CD4-positive, CD25-positive, alpha-beta regulatory T cell (primary cell): Measurements from ENCODE around the gene LHX2. TPM values are rescaled to one million over a fixed set of nuclear protein-coding genes. Genes with fewer than 3 reads are reported as not detected.

ENCODE experiments used
- ATAC-seq, 2 donors: fragments of 150-1000 bp; cut with Tn5 transposase; one replicate each; pipeline ENCODE4 v1.10.0; 2021; ENCODE audit warnings: low read depth in 2 of 2, moderate number of reproducible peaks in 2 of 2, moderate library complexity in 1 of 2
- DNase-seq, 3 donors: peaks; one replicate each; pipeline versions ENCODE4 v3.0.0 to v3.0.0-alpha.2; 2012 to 2022; ENCODE audit warnings: mixed read lengths in 1 of 3
- H3K27ac ChIP-seq: one replicate; pipeline ENCODE4 v1.7.0; 2013; ENCODE audit warnings: mild to moderate bottlenecking, low read length; ENCODE audit not compliant: insufficient read depth, poor library complexity, severe bottlenecking
- H3K27me3 ChIP-seq: one replicate; pipeline ENCODE4 v1.7.0; 2013; ENCODE audit warnings: low read length; ENCODE audit not compliant: control insufficient read depth, insufficient read depth
- H3K36me3 ChIP-seq: one replicate; pipeline ENCODE4 v1.7.0; 2013; ENCODE audit warnings: mild to moderate bottlenecking, low read length, moderate library complexity; ENCODE audit not compliant: control insufficient read depth, insufficient read depth
- H3K4me1 ChIP-seq: 2 replicates; pipeline ENCODE4 v1.7.0; 2013; ENCODE audit warnings: mild to moderate bottlenecking, low read length; ENCODE audit not compliant: insufficient read depth, control insufficient read depth, poor library complexity, severe bottlenecking
- H3K4me3 ChIP-seq: one replicate; pipeline ENCODE4 v1.7.0; 2013; ENCODE audit warnings: low read depth, mild to moderate bottlenecking, low read length, moderate library complexity
- H3K9me3 ChIP-seq, 2 experiments: 1 replicate in 1 of 2; 2 replicates in 1 of 2; pipeline ENCODE4 v1.7.0; 2013; ENCODE audit warnings: low read length in 2 of 2, mild to moderate bottlenecking in 1 of 2, moderate library complexity in 1 of 2; ENCODE audit not compliant: control insufficient read depth in 2 of 2
- H3K27ac Mint-ChIP-seq, 3 donors: one replicate each; pipeline ENCODE4 v1.8.0; 2020 to 2022; ENCODE audit warnings: mild to moderate bottlenecking in 3 of 3, mixed read lengths in 3 of 3, moderate library complexity in 2 of 3
- H3K27me3 Mint-ChIP-seq: one replicate; pipeline ENCODE4 v1.8.0; 2022; ENCODE audit warnings: mild to moderate bottlenecking, mixed read lengths
- H3K36me3 Mint-ChIP-seq: one replicate; pipeline ENCODE4 v1.8.0; 2020; ENCODE audit warnings: mixed read lengths
- H3K4me1 Mint-ChIP-seq, 4 donors: one replicate each; pipeline ENCODE4 v1.8.0; 2020 to 2022; ENCODE audit warnings: mixed read lengths in 4 of 4, mild to moderate bottlenecking in 1 of 4
- H3K4me3 Mint-ChIP-seq, 4 donors: one replicate each; pipeline ENCODE4 v1.8.0; 2020 to 2022; ENCODE audit warnings: mild to moderate bottlenecking in 4 of 4, mixed read lengths in 4 of 4, moderate library complexity in 3 of 4
- H3K9me3 Mint-ChIP-seq, 7 donors: one replicate each; pipeline ENCODE4 v1.8.0; 2020 to 2022; ENCODE audit warnings: mixed read lengths in 7 of 7, mild to moderate bottlenecking in 3 of 7, moderate library complexity in 2 of 7
- polyA plus RNA-seq, 4 donors: library from polyadenylated mRNA; unstranded; fragments of 300-500 nt; fragmentation: Illumina TruSeq; gene quantifications; one replicate each; pipeline ENCODE4 v1.2.3, GENCODE V29; 2021
- total RNA-seq: library from RNA; stranded (reverse); gene quantifications from one replicate; pipeline ENCODE4 v1.2.3, GENCODE V29; 2022

LHX2 gene
- total and polyA plus RNA-seq, 5 donors from 2014 or later = not detected

DNA sequence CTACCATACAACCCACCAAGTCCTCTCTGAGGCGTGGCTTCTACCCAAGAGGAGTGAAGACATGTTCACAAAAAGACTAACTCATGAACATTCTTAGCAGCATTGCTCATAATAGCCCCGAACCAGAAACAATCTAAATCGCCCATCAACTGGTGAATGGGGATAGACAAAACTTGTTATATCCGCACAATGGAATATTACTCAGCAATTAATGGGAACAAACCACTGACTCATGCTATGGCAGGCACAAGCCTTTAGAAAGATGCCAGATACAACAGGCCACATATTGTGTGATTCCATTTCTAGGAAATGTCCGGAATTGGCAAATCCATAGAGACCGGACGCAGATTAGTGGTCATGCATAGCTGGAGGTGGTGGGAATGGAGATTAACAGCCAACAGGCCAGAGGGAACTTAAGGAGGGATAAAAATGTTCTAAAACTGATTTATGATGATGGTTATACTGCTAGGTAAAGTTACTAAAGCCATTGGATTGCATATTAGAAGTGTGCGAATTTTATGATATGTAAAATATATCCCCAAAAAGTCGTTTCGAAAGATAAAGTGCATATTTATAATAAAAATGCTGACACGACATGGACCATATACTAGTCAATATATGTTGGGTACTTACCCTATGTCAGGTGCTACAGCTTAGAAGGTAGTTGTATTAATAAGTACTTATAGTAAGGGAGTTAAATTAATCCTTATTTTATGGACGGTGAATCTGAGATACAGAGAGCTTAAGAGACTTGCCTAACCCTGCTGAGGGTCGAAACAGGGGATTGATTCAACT, 55.4 kb downstream of the LHX2 start:
- Mint-ChIP-seq H3K27ac (no peak overlapping the region), H3K36me3 (no peaks in the 10 kb centered on the region), H3K4me1 (no peaks in the 10 kb centered on the region), H3K9me3 (peaks cover 0 to 2% (median 0%) of the 10 kb centered on the region in 7 donors), H3K27me3 (peaks cover 9% of the 10 kb centered on the region), H3K4me3 (no peak overlapping the region)
- ATAC-seq (no peak), DNase-seq (no peak)
- no peak overlapping the region for H3K27ac ChIP-seq
- no peak overlapping the region for H3K4me3 ChIP-seq
- no peaks in the 10 kb centered on the region for H3K4me1 ChIP-seq
- H3K36me3 ChIP-seq = no peaks in the 10 kb centered on the region
- H3K27me3 ChIP-seq = no peaks in the 10 kb centered on the region
- H3K9me3 ChIP-seq = no peaks in the 10 kb centered on the region

DNA sequence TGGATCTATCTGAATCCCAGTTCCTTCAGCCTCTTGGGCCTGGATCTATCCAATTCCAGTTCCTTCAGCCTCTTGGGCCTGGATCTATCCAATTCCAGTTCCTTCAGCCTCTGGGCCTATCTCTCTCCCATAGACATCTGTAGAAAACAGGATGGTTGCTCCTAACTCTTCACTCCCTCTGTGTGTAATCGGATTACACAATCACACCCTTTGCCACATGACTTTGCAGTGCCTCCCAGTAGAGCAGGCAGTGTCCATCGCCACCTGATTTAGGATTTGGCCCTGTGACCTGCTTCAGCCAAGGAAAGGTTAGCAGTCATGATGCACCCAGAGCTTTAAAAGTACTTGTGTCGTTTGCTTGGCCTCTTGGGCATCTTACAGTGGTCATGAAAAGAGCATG, 56.7 kb downstream of the LHX2 start:
- H3K27ac ChIP-seq = no peak overlapping the region
- Mint-ChIP-seq H3K36me3 (no peaks in the 10 kb centered on the region), H3K27me3 (peaks cover 21% of the 10 kb centered on the region), H3K27ac (no peak overlapping the region), H3K4me3 (no peak overlapping the region), H3K4me1 (no peaks in the 10 kb centered on the region), H3K9me3 (peaks cover 0 to 2% (median 0%) of the 10 kb centered on the region in 7 donors)
- no peak for ATAC-seq
- no peaks in the 10 kb centered on the region for H3K36me3 ChIP-seq
- H3K4me3 ChIP-seq = no peak overlapping the region
- H3K4me1 ChIP-seq = no peaks in the 10 kb centered on the region
- no peaks in the 10 kb centered on the region for H3K27me3 ChIP-seq
- no peak for DNase-seq
- H3K9me3 ChIP-seq = no peaks in the 10 kb centered on the region

DNA sequence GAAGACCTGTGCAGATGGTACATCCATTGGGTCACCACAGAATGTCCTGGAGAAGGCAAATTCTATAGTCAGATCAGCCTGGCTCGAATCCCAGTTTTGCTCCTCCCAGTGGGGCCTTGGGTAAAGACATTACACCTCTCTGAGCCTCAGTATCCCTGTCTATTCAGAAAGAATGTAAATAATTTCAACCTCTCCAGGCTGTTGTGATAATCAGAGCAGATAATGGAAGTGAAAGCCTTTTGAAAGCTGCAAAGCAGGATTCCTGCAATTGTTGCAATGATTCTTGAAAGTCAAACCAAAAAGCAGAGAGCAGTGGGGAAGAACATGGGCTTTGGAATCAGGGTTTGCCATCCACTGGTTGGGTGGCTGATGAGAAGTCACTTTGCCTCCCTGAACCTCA, 63.2 kb downstream of the LHX2 start:
- Mint-ChIP-seq H3K4me1 (no peaks in the 10 kb centered on the region), H3K27ac (no peak overlapping the region), H3K27me3 (peaks cover 29% of the 10 kb centered on the region), H3K9me3 (no peaks in the 10 kb centered on the region), H3K4me3 (no peak overlapping the region), H3K36me3 (no peaks in the 10 kb centered on the region)
- Histone ChIP-seq H3K9me3 (no peaks in the 10 kb centered on the region), H3K27me3 (peaks cover 2% of the 10 kb centered on the region), H3K27ac (no peak overlapping the region), H3K4me3 (no peak overlapping the region), H3K4me1 (no peaks in the 10 kb centered on the region), H3K36me3 (no peaks in the 10 kb centered on the region)
- ATAC-seq (no peak), DNase-seq (no peak)

DNA sequence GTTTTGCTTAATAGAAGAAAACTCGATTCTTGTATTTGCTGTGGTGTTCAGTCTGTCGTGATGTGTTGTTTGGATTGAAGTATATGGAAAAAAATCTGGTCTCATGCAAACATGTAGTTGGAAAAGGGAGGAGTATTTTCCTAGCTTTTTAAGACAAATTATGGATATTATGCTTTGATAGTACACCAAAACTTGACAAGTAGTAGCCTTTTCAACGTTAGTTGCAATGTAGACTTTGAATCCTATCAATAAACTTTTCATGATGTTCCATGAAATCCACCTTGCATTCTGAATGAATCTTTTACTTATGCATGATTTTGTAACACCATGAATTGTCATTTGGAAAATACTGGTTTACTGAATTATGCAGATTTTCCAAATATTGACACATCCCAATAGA, 64.2 kb downstream of the LHX2 start:
- H3K9me3 Mint-ChIP-seq = no peaks in the 10 kb centered on the region
- DNase-seq = no peak
- ATAC-seq = no peak
- H3K4me3 Mint-ChIP-seq = no peak overlapping the region
- peaks cover 27% of the 10 kb centered on the region for H3K27me3 Mint-ChIP-seq
- H3K27ac Mint-ChIP-seq = no peak overlapping the region
- H3K36me3 ChIP-seq = no peaks in the 10 kb centered on the region
- H3K9me3 ChIP-seq = no peaks in the 10 kb centered on the region
- H3K27me3 ChIP-seq = peaks cover 2% of the 10 kb centered on the region
- no peaks in the 10 kb centered on the region for H3K4me1 Mint-ChIP-seq
- no peak overlapping the region for H3K4me3 ChIP-seq
- H3K27ac ChIP-seq = no peak overlapping the region
- no peaks in the 10 kb centered on the region for H3K4me1 ChIP-seq
- no peaks in the 10 kb centered on the region for H3K36me3 Mint-ChIP-seq

DNA sequence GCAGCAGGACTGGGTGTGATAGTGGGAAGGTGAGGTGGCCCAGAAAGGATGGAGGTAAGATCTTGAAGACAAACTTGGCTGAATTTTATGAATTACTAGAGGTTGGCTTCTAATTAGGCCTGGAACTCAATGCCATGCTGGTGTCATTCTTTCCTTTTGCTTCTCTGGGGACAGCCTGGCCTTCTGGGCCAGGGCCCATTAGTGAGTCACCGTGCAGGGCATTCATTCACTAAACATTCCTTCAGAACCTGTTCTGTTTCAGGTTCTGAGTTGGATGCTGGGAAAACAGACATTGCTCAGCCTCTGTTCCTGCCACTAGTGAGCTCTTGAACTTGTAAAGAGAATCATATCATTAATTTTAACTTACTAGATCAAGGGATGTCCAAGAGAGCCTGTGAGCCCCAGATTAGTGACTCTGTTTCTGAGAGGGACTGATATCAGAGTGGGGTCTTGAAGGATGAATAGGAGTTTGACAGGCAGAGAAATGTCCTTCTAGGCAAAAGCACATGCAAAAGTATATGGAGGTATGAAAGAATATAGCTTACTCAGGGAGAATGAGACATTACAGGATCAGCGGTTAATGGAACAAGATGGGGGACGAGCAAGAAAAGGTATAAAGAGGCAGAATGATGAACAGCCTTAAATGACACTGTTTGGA, 66.5 kb downstream of the LHX2 start:
- ATAC-seq = no peak
- H3K36me3 Mint-ChIP-seq = no peaks in the 10 kb centered on the region
- H3K9me3 Mint-ChIP-seq = no peaks in the 10 kb centered on the region
- H3K4me3 ChIP-seq = no peak overlapping the region
- DNase-seq = no peak
- no peaks in the 10 kb centered on the region for H3K9me3 ChIP-seq
- H3K27me3 Mint-ChIP-seq = peaks cover 13% of the 10 kb centered on the region
- H3K27ac Mint-ChIP-seq = no peak overlapping the region
- H3K27ac ChIP-seq = no peak overlapping the region
- no peaks in the 10 kb centered on the region for H3K4me1 Mint-ChIP-seq
- H3K4me3 Mint-ChIP-seq = no peak overlapping the region
- H3K36me3 ChIP-seq = no peaks in the 10 kb centered on the region
- H3K4me1 ChIP-seq = no peaks in the 10 kb centered on the region
- peaks cover 2% of the 10 kb centered on the region for H3K27me3 ChIP-seq

DNA sequence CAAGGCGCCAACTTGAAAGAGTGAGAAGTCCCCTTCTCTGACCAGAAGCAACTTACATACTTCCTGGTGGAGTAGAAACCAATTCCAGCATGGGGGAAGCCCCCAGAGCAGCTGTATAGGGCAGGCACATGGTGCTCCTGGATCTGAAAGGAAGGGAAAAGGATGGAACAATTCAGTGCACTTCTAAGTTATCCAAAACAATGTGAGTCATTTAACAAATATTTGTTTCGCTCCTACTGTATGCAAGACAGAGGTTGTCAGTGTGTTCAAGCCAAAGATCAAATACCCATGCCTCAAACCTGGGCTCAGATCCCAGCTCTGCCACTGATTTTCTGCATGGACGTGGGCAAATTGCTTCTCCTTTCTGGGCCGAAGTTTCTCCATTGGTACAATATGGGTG, 67.1 kb downstream of the LHX2 start:
- Histone ChIP-seq H3K36me3 (no peaks in the 10 kb centered on the region), H3K4me3 (no peak overlapping the region), H3K27me3 (peaks cover 2% of the 10 kb centered on the region), H3K9me3 (no peaks in the 10 kb centered on the region), H3K4me1 (no peaks in the 10 kb centered on the region), H3K27ac (no peak overlapping the region)
- no peaks in the 10 kb centered on the region for H3K4me1 Mint-ChIP-seq
- ATAC-seq = no peak
- DNase-seq = no peak
- H3K27me3 Mint-ChIP-seq = peaks cover 11% of the 10 kb centered on the region
- H3K27ac Mint-ChIP-seq = no peak overlapping the region
- H3K36me3 Mint-ChIP-seq = no peaks in the 10 kb centered on the region
- H3K9me3 Mint-ChIP-seq = no peaks in the 10 kb centered on the region
- no peak overlapping the region for H3K4me3 Mint-ChIP-seq

DNA sequence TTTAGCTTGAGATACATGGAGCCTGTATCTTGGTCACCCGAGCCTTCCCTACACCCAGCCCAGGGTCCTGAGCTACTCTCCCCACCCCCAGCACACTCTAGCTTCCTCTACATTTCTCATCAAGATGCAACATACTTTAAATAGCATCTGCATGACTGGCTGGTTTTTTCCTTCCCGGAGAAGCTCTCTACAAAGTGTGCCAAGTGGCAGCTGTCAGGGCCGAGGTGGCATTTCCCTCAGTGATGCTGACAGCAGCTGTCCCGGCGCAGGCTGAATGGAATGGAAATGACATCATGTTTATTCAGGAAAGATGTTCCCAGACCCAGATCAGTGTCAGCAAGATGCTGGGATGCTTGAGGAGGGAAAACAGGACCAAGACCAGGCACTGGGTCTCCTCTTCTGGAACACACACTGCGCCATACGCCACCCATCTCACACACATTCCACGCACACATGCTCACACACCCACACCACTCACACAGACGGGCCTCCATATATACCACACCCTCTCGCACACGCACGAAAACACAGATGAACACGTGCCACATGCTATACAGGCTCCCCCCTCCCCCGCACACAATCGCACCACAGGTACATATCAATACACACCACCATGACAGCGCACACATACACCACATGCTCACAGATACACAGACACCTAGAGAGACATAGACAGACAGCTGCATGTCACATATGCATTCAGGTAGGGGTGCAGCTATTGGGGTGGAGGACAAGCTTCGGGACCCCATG, 67.8 kb downstream of the LHX2 start:
- peaks cover 0 to 2% (median 0%) of the 10 kb centered on the region in 7 donors for H3K9me3 Mint-ChIP-seq
- no peaks in the 10 kb centered on the region for H3K36me3 Mint-ChIP-seq
- no peak overlapping the region for H3K4me3 Mint-ChIP-seq
- Histone ChIP-seq H3K27me3 (no peaks in the 10 kb centered on the region), H3K9me3 (no peaks in the 10 kb centered on the region), H3K27ac (no peak overlapping the region), H3K4me3 (no peak overlapping the region), H3K4me1 (no peaks in the 10 kb centered on the region), H3K36me3 (no peaks in the 10 kb centered on the region)
- DNase-seq = no peak
- no peak overlapping the region for H3K27ac Mint-ChIP-seq
- no peak for ATAC-seq
- peaks cover 8% of the 10 kb centered on the region for H3K27me3 Mint-ChIP-seq
- H3K4me1 Mint-ChIP-seq = no peaks in the 10 kb centered on the region
